GM18517 (cell line): Measurements from ENCODE around the gene VCY.
"Not testable (repeated sequence)": the region's sequence is repeated elsewhere in the genome, so short reads cannot be mapped to it uniquely, and the experiment has no call there.

Experiments used
- ATAC-seq: cut with Tn5 transposase; IDR thresholded peaks from one replicate; pipeline ENCODE4 v1.9.1; 2021; ENCODE audit warnings: mild to moderate bottlenecking, moderate library complexity; ENCODE audit not compliant: unreplicated experiment

VCY gene

GRCh38 chrY:13986373-13986772 is at the start of gene VCY:
VCY (minus strand) TSS chrY:13986473; CDS start chrY:13986440, 33 bp downstream.
- not testable (repeated sequence) for ATAC-seq

GRCh38 chrY:14030395-14030794 is 44.1 kb upstream of the VCY start:
- not testable (repeated sequence) for ATAC-seq

- not testable (repeated sequence) for ATAC-seq
Measured at GRCh38 chrY:14011916-14012315, 25.6 kb upstream of the VCY start.

GRCh38 chrY:13942406-13942805 is 43.9 kb downstream of the VCY start:
- not testable (repeated sequence) for ATAC-seq
